Measurements from ENCODE around the gene CCHCR1.

CCHCR1 gene

GRCh38 chr6:31096656-31097055 lies 60.9 kb downstream of the CCHCR1 start:
- DNase-seq = no peak

GRCh38 chr6:31096215-31096614 lies 61.4 kb downstream of the CCHCR1 start:
- no peak for DNase-seq

GRCh38 chr6:31094389-31094881 lies 63.2 kb downstream of the CCHCR1 start:
- DNase-seq = no peak

GRCh38 chr6:31092769-31093505 lies 64.7 kb downstream of the CCHCR1 start:
- DNase-seq = no peak

Data from NCI-H82 (cell line).